NCI-H2081 (cell line): ENCODE results near the gene TRNP1.

Experiments
- DNase-seq, 2 experiments: peaks; one replicate each; lab custom pipeline; 2025; lab: John Stamatoyannopoulos, UW

Gene TRNP1

DNA sequence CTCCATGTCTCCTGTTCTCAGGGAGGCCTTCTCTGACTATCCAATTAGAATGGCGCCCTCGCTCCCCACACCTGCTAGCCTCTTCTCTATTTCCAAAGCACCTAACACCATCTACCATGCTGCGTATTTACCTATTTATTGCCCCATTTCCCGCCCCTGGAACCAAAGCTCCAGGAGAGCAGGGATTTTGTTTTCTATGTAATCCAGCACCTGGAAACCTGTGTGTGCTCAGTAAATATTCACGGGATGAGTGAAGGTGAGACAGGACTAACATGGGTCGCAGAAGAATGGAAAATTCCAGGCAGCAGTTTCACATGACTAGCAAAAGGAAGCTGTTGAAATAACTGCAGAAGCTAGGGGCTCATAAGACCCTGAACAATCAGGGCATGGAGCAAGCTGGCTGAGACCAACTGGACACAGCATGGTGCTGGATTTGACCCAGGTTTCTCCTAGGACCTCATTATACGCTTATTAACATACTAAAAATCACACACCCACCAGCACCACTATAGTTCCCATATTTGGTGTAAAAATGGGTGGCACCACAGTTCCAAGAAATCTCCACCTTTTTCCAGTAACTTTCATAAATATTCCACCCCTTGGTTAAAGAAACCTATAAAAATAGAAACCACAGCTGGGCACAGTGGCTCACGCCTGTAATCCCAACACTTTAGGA, 34.2 kb downstream of the TRNP1 start:
- peak; percentile 45 to 88 for DNase-seq

- no peak for DNase-seq
Observed at GRCh38 chr1:27029517-27029916, 36.0 kb downstream of the TRNP1 start.

- no peak for DNase-seq
Observed at GRCh38 chr1:27031235-27032118, 38.0 kb downstream of the TRNP1 start.

GRCh38 chr1:27032119-27032461, 38.6 kb downstream of the TRNP1 start:
- DNase-seq: no peak

- no peak for DNase-seq
Observed at GRCh38 chr1:27033043-27033746, 39.7 kb downstream of the TRNP1 start.

DNA sequence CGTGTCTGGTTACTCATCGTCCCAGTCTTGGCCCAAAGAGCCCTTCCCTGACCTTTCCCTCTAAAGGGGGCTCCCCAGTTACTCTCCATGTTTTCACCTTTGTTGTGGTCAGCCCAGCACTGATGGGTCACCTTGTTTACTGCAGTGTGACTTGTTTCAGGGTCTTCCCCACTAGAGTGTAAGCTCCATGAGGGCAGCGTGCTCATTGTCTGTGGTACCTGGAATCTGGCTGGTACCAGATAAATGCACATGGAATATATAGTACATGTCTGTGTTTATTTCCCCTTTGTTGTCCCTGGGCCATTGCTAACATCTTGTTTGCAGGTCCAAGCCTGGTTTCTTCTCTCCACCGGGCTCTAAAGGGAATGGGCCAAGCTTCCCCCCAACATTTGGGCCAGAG, 41.9 kb downstream of the TRNP1 start:
- no peak for DNase-seq

- DNase-seq: no peak
Observed at GRCh38 chr1:27036718-27037117, 43.2 kb downstream of the TRNP1 start.

- no peak for DNase-seq
Observed at GRCh38 chr1:27037518-27037917, 44.0 kb downstream of the TRNP1 start.

DNA sequence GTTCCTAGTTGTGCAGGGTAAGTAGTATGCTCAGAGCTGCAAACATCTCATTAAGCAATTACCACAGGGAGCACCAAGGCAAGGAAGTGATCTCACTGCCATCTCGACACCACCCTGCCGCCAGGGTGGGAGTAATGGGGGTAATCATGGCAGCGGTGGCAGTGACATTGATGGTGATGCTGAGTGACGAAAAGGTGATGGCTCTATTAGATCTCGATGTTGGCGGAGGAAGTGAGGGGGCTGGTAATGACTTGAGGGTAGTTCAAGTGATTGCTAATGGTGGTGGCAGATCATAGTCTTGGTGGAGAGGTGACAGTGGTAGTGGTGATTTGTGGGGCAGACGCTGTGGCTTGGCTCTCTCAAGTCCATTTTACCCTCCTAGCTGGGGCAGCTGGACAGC, 44.5 kb downstream of the TRNP1 start:
- no peak for DNase-seq

- peak in 1 of 2 experiments; percentile 23 for DNase-seq
Observed at GRCh38 chr1:27042670-27043069, 49.2 kb downstream of the TRNP1 start.

DNA sequence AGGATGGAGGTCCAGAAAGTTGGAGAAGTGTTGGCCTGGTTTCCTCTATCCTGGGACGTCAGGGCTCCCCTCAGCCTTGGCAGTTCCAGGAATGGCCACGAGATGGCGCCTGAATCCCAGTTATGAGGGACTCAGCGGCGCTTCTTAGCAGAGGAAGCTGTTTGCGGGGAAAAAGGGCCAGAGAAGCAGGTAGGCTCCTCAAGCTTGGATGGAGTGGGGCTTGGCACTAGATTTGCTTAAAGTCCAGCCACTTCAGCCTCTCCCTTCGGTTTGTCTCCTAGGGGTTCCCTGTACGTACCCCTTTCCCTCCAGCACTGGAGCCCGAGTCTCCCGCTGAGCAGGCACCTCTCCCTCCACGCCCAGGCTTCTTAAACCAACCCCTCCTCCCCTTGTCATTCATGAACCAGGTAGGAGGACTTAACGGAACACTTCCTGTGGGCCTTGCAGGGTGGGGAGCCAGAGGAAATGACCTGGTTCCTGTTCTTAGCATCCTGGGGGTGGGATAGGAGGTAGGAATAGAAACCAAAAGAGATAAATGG, 51.2 kb downstream of the TRNP1 start:
- DNase-seq: peak; percentile 60 to 64

DNA sequence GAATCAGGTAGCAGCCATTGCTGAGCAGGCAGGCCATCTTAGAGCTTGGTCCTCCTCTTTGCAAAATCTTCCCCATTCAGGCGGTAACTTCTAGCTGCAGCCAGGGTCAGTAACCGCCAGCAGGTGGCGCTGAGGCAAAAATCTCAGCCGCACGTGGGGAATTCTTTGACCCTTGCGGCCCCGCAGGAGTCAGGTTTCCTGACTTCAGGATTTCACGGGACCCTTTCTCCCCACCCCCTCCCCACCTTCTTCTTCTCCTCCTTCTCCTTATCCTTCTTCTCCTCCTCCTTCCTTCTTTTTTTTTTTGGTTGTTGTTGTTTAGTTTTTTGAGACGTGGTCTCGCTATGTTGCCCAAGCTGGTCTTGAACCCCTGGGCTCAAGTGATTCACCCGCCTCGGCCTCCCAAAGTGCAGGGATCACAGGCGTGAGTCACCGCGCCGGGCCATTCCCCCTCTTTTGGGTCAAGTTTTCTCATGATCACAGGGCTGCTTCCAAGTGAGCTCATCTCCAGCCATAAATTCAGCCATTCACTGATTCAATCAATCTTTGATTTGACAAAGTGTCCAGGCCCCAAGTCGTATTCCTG, 52.6 kb downstream of the TRNP1 start:
- peak; percentile 17 to 49 for DNase-seq

DNA sequence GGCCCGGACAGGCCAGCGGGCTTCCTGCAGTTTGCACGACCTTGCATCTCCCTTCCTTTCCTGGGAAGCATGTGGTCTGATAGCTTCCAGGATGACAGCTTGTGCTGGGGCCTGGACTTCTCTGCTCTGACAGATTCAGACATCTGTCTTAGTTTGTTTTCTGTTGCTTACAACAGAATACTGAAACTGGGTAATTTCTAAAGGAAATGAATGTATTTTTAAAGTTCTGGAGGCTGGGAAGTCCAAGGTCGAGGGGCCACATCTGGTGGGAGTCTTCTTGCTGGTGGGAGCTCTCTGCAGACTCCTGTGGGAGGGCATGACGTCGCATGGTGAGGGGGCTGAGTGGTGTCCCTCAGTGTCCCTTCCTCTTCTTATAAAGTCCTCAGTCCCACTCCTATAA, 54.4 kb downstream of the TRNP1 start:
- no peak for DNase-seq

DNA sequence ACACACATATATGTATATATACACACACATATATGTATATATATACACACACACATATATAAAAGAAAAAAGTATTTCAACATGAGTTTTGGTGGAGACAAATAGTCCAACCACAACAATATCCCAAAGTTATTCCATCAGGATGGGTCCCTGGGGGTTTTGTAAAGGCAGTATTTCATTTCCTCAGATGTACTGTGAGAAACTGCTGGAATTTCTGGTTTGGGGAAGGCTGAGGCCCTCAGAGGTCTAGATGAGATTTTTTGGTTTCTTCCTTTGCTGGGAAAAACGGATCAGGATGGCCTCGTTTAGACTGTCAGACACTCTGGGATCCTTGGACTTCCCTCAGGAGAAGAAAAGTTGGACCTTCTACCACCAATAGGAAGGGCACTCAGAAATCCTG, 55.6 kb downstream of the TRNP1 start:
- DNase-seq: no peak

- DNase-seq: no peak
Observed at GRCh38 chr1:27049607-27050006, 56.1 kb downstream of the TRNP1 start.
